HG03571 (cell line): ENCODE results near the gene EPB41L4A.

Source experiments
- ATAC-seq: cut with Tn5 transposase; IDR thresholded peaks from one replicate; pipeline ENCODE4 v1.9.1; 2021; ENCODE audit not compliant: unreplicated experiment

EPB41L4A gene

GRCh38 chr5:112165897-112166737 lies 253.0 kb downstream of the EPB41L4A start:
- no peak for ATAC-seq

DNA sequence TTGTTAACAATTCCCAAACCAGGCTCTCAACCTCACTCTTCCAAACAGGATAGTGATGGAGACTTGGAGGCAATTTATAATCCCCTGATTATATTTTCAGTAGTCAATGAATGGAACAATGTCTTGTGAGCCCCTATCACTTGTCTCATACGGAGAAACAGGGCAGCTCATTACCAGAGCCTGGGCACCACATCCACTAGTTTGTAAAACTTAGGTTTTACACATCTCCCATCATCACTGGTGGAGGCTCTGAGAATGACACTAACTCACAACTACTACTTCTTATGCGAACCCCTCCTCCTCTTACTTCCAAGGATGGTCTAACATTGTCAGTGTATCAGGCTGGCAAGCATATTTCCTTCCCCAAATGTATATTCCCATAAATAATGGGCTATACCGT lies 253.7 kb downstream of the EPB41L4A start:
- no peak for ATAC-seq

DNA sequence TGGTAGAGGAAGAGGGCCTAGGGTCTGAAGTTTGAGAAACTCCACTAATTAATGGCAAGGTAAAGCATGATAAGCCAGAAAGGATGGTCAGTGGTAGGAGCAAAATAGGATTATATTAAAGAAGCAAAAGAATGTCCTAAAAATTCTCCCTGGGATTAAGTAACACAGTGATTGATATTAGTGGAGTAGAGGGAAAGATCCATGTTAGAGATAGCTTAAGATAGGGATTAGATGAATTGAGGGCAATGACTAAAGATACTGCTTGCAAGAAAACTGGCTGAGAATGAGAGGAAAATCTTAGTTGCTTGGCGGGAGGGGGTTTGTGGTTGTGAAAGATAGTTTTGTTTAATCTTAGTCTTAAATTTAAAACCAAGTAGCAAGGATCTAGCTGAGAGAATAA lies 255.6 kb downstream of the EPB41L4A start:
- ATAC-seq, result no peak

- no peak for ATAC-seq
Observed at GRCh38 chr5:112161392-112161748, 257.7 kb downstream of the EPB41L4A start.

DNA sequence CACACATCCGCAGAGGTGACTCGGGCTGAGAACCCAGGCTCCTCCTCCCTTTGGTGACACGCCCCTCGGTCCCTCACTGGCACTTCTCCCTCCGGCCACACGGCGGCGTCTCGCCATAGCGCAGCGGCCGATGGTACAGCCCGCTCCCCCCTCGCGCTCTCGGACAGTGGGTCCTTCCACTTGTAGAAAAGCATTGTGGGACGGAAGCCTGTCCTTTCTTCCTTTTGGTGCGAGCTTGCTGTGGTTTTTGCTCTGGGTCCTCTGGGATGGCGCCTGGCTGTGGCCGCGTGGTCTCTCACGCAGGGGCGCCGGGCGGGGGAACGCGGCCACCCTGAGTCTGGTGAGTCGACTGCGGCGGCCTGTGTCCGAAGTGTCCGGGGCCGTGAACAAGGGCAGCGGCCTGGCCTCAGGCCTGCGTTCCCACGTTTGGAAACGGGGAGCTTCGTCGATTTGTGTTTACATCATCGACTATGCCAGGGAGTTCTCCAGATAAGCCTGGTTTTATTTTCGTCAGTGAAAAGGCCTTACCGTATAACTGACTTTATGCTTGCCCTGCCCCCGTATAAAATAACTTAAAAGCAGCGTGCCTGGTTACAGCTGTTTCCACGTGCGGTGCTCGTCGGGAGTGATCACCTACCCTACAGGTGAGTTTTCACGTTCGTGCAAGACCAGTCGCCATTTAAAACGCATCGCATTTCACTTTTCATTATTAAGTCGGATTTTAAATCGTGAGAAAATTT lies 258.3 kb downstream of the EPB41L4A start:
- peak; percentile 97 for ATAC-seq

DNA sequence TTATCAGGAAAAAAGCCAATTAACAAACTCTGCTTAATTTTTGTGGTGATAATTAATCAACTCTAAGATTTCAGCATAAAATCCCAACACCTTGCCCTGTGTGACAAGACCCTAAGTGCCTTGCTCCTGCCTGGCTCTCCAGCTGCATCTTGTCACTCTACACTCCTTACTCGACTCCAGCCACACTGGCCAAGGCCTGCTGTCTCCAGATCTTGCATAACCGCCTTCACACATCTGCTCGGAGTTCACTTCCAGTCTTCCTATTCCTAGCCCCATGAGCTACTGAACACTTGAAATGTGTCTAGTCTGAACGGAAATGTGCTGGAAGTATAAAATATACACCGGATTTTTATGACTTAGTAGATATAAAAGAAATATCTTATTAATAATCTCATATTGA lies 259.6 kb downstream of the EPB41L4A start:
- no peak for ATAC-seq

DNA sequence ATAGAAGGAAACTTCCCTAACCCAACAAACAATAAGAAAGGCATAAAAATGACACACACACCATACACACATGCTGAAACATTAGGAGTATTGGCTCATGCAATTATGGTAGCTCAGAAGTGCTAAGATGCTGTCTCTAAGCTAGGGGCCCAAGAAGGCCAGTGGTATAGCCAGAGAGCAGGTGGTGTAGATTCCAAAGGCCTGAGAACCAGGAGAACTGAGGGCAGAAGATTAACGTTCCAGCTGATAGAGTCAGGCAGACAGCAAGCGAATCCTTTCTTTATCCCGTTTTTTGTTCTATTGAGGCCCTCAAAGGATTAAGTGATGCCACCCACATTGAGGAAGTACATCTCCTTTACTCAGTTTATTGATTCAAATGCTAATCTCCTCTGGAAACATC lies 262.9 kb downstream of the EPB41L4A start:
- ATAC-seq, result no peak

DNA sequence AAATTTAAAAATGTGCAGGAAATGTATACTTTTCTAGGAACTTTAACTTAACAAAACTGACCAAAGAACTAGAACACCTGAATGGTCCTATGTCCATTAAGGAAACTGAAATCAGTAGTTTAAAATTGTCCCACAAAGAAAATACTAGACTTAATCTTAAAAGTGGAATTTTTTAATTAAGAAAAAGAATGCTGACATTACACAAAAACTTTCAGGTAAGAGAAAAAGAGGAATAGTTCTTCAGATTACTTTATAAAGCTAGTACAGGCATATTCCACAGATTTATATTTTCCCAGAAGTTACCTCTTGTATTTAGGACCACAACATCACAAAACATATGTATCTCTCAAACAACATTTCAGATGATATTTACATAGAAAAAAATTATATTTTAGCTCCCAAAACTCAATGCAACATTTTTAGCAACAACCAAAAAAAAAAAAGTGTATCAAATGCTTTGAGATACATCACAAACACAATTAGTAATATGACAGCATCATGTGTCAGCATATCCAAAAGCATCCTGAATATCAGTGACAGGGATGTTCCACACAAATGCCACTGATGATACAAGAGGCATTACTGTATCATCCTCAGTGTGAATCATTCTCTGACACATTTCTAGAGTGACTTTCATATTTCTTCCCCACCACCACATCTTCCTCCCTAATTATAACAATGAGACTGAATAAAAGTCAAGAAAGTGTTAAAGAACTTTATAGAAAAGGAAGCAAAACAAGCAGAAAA lies 264.0 kb downstream of the EPB41L4A start:
- no peak for ATAC-seq

- ATAC-seq, result no peak
Observed at GRCh38 chr5:112149727-112150126, 269.4 kb downstream of the EPB41L4A start.

DNA sequence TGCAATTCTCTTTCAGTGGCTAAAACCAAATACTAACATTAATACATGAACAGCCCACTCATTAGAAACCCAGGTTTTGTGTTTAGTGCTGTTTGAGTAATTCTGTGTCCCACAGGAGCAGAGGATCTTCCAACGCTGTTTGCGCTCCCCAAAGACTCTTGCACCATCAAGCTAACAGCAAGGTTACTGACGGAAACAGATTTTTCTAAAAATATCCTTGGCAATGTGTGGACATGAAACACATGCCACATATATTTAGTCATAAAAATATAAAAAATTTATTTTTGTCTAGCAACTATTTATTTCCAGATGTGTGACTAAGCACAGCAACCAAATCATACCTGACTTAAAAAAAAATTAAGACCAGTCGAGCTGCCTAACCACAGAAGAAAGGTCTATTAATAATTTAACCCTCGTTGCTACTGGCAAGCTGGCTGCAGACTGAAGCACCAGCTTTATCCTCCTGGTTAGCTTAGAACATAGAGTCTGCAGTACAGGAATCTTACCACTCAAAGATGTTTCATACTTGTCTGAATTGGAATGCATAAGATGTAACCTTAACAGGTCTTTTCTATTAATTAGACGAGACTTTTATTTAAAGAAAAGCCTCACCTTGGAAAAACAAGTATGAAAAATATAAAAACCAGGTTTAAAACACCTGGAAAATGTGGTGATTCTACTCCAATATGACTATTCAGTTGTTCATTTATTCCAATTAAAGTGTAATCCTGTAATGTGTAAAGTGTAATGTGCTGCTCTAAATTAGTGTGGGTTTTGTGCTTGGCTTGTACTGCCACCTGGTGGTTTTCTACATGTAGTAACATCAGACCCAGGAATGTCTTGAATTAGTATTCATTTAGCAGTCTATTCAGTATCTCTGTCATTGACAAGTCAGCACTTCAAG lies 272.5 kb downstream of the EPB41L4A start:
- peak; percentile 78 for ATAC-seq

- ATAC-seq, result no peak
Observed at GRCh38 chr5:112143690-112144089, 275.4 kb downstream of the EPB41L4A start.

DNA sequence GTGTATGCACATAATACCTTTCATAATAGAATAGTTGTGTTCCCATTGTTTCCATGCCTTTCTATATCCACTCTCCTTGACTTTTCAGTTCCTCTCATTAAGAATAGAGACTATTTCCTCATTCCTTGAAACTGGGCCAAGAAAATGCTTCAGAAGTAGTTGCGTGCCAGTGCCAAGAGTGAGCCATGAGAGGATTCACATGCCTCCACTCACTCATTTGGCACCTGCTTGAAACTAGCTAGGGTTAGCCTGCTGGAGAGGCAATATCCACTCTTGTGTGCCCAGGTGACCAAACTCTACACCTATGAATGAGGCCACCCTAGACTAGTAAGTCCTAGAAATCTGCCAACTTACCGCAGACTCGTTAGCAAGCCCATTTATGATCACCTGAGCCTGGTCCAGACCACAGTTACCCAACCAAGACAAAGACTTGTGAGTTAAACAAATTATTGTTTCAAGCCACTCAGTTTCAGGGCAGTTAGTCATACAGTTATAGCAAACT lies 276.3 kb downstream of the EPB41L4A start:
- ATAC-seq, result no peak

DNA sequence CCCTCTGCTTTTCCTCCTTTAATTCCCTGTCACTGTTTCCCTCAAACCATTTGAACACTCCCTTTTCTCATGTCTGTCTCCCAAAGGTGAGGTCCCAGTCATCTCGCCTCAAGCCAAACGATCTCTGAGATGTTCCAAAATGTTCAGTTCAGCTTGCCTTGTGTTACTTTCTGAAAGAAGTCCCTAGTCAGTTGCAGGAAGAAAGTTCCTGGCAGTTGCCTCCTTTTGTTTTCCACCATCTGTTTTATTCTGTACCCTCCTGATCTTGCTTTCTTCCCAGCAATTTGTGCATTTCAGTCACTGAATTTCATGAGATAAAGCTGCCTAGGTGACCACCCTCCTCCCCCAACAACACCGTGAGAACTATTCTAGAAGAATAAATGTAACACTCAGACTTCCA lies 277.5 kb downstream of the EPB41L4A start:
- ATAC-seq, result no peak

- no peak for ATAC-seq
Observed at GRCh38 chr5:112138526-112138925, 280.6 kb downstream of the EPB41L4A start.

GRCh38 chr5:112136773-112137172 lies 282.3 kb downstream of the EPB41L4A start:
- no peak for ATAC-seq

DNA sequence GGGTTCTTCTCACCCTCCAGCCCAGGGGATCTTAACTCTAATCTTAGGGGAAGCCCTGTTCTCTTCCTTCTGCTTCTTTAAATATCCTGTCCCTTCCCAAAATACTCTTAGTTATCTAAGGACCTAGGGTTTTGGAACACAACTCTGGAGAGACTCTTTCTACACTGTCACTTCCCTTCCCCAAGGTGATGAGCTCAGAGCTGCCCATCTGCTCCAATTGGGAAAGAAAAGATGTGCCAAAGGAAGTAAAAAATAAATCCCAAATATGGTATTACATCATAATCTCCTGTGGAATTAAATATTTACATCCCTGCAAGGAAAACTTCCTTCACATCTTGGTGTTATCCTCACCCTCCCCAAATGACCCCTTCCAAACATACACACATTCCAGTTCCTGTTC lies 291.2 kb downstream of the EPB41L4A start:
- ATAC-seq, result no peak

DNA sequence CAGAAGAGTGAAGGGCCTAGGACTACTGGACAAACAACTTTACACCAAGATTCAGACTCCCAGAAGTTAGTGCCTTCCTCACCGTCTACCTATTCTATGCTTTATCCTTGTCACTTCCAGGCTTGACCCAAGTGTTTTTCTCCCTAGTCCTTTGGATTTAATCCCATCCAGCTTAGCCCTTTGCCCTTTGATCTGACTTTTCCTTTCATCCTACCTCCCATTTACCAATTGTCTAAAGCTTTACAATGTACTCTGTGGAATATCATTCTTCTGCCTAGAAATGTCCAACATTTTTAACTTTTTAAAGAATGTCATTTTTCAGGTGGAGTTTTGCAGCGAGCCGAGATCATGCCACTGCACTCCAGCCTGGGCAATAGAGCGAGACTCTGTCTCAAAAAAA lies 292.1 kb downstream of the EPB41L4A start:
- ATAC-seq, result no peak

DNA sequence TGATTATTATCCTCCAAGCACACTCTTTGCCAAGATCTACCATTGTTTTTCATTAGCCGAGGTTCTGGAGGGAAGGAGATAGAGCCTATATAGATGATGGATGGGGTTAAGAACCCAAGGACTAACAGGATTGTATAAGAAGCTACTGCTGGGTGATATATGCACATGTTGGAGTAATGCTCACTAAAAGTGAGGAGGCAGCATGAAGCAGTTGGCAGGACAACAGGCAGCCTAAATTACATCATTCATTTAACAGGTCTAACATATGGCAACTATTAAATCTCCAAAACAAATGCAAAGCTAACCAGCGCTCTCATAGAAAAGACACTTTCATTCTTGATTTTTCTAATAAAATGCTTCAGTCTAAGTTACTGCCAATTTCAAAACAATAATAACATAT lies 293.2 kb downstream of the EPB41L4A start:
- ATAC-seq, result no peak

DNA sequence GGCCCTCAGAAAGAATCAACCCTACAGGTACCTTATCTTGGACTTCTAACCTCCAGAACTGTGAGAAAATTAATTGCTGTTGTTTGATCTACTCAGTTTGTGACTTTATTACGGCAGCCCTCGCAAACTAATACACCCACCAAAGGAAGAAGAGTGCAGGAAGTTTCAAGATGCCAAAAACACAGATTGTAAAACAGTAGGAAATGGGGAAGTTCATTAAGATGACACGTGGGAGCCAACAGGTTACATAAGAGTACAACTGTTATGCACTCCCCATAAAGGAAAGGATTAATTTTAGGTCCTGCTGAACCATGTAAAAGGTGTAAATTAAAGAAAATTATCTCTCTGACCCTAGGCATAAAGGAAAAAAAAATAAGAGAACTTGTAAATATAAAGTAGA lies 294.3 kb downstream of the EPB41L4A start:
- ATAC-seq, result no peak

DNA sequence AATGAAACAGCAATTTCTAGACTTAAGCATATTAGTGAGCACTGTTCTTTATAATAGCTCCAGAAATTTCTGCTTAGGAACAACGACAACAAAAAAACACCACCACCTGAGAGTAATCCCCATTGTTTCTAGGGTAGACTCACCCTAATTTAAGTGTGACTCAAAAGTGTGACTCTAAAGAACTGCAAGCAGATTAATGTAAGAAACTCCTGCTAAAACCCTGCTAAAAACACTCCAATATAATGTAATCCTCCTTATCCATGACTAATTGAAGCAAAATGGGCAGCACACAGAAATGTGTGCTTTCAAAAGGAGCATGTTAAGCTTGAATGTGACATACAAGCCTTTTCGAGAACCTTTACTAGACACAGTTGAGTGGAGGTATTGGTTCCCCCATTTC lies 296.0 kb downstream of the EPB41L4A start:
- ATAC-seq, result no peak

DNA sequence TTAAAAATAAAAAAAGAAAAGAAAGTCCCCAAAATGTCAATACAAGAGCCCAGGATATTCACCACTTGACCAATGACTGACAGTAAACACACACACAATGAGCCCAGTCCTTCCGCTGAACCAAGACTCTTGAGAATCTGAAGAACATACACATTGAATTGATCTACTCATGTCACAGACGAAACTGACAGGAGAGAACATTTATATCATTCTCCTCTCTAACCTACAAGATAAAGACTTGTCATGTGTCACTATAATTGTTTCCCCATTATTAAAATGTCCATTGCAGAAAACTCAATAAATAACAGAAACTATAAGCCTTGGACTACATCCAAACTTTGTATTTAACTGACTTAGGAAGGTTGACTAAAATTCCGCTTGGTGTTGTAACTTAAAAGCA lies 296.7 kb downstream of the EPB41L4A start:
- ATAC-seq, result no peak
